ENCODE results near the gene CREB5. TPM values are rescaled to one million over a fixed set of nuclear protein-coding genes. Genes with fewer than 3 reads are reported as not detected.

The CREB5 gene
- total RNA-seq, 1 experiment from 2014 or later = 1.3 TPM

GRCh38 chr7:28419716-28420115 lies 7.4 kb downstream of the CREB5 start:
- H3K4me1 Mint-ChIP-seq = no peaks in the 10 kb centered on the region
- H3K4me3 Mint-ChIP-seq = no peak overlapping the region
- H3K36me3 Mint-ChIP-seq = no peaks in the 10 kb centered on the region
- ChIA-PET CTCF (interaction anchor here (1.4 kb wide), 1 partner anchor 11 kb away, joined by 3 read pairs; no protein-coding TSS in a partner anchor), POLR2A (no interaction called here)
- H3K9me3 Mint-ChIP-seq = no peaks in the 10 kb centered on the region
- ATAC-seq (no peak), DNase-seq (ENCODE audit: low spot score) (no peak)
- TF ChIP-seq, protein P1, sequence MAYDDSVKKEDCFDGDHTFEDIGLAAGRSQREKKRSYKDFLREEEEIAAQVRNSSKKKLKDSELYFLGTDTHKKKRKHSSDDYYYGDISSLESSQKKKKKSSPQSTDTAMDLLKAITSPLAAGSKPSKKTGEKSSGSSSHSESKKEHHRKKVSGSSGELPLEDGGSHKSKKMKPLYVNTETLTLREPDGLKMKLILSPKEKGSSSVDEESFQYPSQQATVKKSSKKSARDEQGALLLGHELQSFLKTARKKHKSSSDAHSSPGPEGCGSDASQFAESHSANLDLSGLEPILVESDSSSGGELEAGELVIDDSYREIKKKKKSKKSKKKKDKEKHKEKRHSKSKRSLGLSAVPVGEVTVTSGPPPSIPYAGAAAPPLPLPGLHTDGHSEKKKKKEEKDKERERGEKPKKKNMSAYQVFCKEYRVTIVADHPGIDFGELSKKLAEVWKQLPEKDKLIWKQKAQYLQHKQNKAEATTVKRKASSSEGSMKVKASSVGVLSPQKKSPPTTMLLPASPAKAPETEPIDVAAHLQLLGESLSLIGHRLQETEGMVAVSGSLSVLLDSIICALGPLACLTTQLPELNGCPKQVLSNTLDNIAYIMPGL (CRISPR knock-in tag; IDR thresholded peaks at IDR 0.05) = no peak
- TF ChIP-seq ATF1 (CRISPR knock-in tag; IDR thresholded peaks at IDR 0.05) (no peak), ZNF263 (CRISPR knock-in tag; IDR thresholded peaks at IDR 0.05; ENCODE audit: low read depth) (no peak)
- no peaks in the 10 kb centered on the region for H3K27me3 Mint-ChIP-seq (ENCODE audit: low read depth)
- no peak overlapping the region for H3K27ac Mint-ChIP-seq

DNA sequence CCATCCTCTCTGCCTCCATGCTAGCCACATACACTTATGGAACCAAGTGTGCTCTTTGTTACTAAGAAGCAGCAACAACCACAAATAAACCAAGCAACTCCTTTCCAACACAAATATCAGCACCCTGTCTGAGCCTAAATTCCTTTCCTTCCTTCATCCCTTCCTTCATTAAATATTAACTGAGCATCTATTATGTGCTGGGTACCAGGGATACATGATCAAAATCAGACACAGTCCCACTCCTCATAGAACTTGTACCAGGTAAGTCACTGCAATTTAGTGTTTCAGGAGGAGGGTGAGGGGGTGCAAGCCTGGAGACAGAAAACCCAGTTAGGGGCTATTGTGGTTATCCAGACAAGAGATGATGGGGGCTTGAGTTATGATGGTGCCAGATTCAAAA lies 10.8 kb downstream of the CREB5 start:
- H3K9me3 Mint-ChIP-seq = no peaks in the 10 kb centered on the region
- H3K36me3 Mint-ChIP-seq = no peaks in the 10 kb centered on the region
- H3K4me1 Mint-ChIP-seq = no peaks in the 10 kb centered on the region
- ChIA-PET CTCF (no interaction called here), POLR2A (no interaction called here)
- H3K27ac Mint-ChIP-seq = no peak overlapping the region
- H3K27me3 Mint-ChIP-seq (ENCODE audit: low read depth) = no peaks in the 10 kb centered on the region
- no peak for TF ChIP-seq RORB (CRISPR knock-in tag; IDR thresholded peaks at IDR 0.05)
- TF ChIP-seq OVOL2 (CRISPR knock-in tag; IDR thresholded peaks at IDR 0.05; ENCODE audit: borderline replicate concordance) = no peak
- no peak for ATAC-seq
- H3K4me3 Mint-ChIP-seq = no peak overlapping the region
- DNase-seq (ENCODE audit: low spot score) = no peak

DNA sequence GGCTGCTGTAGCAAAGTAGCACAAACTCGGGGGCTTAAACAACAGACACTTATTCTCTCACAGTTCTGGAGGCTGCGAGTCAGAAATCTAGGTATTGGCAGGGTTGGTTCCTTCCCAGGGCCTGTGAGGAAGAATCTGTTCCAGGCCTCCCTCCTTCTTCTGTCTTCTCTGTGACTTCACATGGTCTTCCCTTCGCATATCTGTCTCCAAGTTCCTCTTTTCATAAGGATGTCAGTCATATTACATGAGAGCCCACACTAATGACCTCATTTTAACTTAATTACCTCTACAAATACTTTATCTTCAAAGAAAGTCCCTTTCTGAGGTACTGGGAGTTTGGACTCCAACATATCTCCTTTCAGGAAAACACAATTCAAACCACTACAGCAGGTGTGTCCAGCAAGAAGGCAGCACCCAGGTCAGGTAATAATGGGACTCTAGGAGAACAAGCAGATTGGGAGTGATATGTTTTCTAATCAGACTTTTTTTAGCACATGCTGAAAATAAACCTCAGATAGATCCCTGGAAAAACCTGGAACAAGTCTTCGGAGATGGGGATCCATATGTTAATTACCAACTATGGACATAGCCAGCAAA lies 11.7 kb downstream of the CREB5 start:
- H3K4me3 Mint-ChIP-seq = no peak overlapping the region
- ChIA-PET CTCF (no interaction called here), POLR2A (no interaction called here)
- no peaks in the 10 kb centered on the region for H3K4me1 Mint-ChIP-seq
- H3K27ac Mint-ChIP-seq = no peak overlapping the region
- H3K36me3 Mint-ChIP-seq = no peaks in the 10 kb centered on the region
- TF ChIP-seq ATF3 (CRISPR knock-in tag; conservative IDR thresholded peaks at IDR 0.05) (no peak), IRF2 (CRISPR knock-in tag; IDR thresholded peaks at IDR 0.05; ENCODE audit: borderline replicate concordance, low read depth) (no peak)
- ATAC-seq (no peak), DNase-seq (ENCODE audit: low spot score) (no peak)
- H3K9me3 Mint-ChIP-seq = no peaks in the 10 kb centered on the region
- H3K27me3 Mint-ChIP-seq (ENCODE audit: low read depth) = no peaks in the 10 kb centered on the region

DNA sequence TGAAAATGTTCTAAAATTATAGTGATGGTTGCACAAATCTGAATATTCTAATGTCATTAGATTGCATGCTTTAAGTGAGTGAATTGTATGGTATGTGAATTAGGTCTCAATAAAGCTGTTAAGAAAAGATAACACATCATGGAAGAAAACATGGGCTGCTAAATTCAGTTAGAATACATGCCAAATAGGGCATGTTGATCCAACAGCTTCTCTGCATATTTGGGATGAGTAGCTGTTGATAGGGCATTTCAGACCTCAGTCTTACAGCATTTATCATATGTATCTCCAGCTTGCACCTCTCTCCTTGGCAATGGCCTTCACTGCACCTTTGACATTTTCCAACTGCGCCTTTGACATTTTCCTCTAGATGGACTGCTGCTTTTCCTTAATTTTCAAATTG lies 13.2 kb downstream of the CREB5 start:
- ATAC-seq (no peak), DNase-seq (ENCODE audit: low spot score) (no peak)
- POLR2A ChIA-PET = no interaction called here
- Mint-ChIP-seq H3K27me3 (ENCODE audit: low read depth) (no peaks in the 10 kb centered on the region), H3K4me3 (no peak overlapping the region), H3K9me3 (no peaks in the 10 kb centered on the region), H3K27ac (no peak overlapping the region), H3K4me1 (peaks cover 9% of the 10 kb centered on the region), H3K36me3 (no peaks in the 10 kb centered on the region)
- CTCF ChIA-PET = no interaction called here
- TF ChIP-seq E2F4 (CRISPR knock-in tag; IDR thresholded peaks at IDR 0.05; ENCODE audit: borderline replicate concordance, low read depth) (no peak), NR1H2 (CRISPR knock-in tag; IDR thresholded peaks at IDR 0.05) (no peak), USF1 (CRISPR knock-in tag; IDR thresholded peaks at IDR 0.05) (no peak), ZNF317 (CRISPR knock-in tag; IDR thresholded peaks at IDR 0.05; ENCODE audit: borderline replicate concordance, low read depth) (no peak), PREB (CRISPR knock-in tag; IDR thresholded peaks at IDR 0.05; ENCODE audit: borderline replicate concordance) (no peak), EMX1 (CRISPR knock-in tag; IDR thresholded peaks at IDR 0.05) (no peak), CREM (CRISPR knock-in tag; IDR thresholded peaks at IDR 0.05) (no peak), CREB1 (CRISPR knock-in tag; IDR thresholded peaks at IDR 0.05) (no peak), ZNF232 (CRISPR knock-in tag; IDR thresholded peaks at IDR 0.05) (no peak)
- TF ChIP-seq, protein P2, sequence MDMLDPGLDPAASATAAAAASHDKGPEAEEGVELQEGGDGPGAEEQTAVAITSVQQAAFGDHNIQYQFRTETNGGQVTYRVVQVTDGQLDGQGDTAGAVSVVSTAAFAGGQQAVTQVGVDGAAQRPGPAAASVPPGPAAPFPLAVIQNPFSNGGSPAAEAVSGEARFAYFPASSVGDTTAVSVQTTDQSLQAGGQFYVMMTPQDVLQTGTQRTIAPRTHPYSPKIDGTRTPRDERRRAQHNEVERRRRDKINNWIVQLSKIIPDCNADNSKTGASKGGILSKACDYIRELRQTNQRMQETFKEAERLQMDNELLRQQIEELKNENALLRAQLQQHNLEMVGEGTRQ (CRISPR knock-in tag; IDR thresholded peaks at IDR 0.05) = no peak
